ENCODE results near the gene LRP6.

DNA sequence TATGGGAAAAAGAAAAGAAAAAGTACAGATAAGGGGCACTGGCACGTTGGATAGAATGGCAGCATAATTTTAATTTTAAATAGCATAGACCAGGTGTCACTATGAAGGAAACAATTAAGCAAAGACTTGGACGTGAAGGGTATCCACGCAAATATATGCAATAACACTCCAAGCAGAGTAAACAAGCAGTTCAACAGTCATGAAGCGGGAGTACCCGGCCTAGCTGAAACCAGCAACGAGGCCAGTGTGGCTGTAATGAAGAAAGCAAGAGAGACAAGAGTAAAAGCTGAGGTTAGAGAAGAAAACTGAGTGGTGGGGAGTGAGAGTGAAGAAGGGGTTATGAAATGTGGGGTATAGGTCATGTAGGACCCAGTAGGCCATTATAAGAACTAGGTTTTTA is 110.7 kb downstream of the LRP6 start:
- no peak for TF ChIP-seq RAD21 (IDR thresholded peaks at IDR 0.05; ENCODE audit: low read depth)
- no peak for TF ChIP-seq EP300 (IDR thresholded peaks at IDR 0.05; ENCODE audit: borderline replicate concordance)
- no peak for TF ChIP-seq TAF1 (IDR thresholded peaks at IDR 0.05; ENCODE audit: low read depth)
- TF ChIP-seq, protein P1, sequence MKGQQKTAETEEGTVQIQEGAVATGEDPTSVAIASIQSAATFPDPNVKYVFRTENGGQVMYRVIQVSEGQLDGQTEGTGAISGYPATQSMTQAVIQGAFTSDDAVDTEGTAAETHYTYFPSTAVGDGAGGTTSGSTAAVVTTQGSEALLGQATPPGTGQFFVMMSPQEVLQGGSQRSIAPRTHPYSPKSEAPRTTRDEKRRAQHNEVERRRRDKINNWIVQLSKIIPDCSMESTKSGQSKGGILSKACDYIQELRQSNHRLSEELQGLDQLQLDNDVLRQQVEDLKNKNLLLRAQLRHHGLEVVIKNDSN (IDR thresholded peaks at IDR 0.05) = no peak
- TF ChIP-seq, protein P2, sequence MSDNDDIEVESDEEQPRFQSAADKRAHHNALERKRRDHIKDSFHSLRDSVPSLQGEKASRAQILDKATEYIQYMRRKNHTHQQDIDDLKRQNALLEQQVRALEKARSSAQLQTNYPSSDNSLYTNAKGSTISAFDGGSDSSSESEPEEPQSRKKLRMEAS (IDR thresholded peaks at IDR 0.05) = no peak
- TF ChIP-seq EGR1 (IDR thresholded peaks at IDR 0.05) = no peak
- no peak for TF ChIP-seq TCF12 (IDR thresholded peaks at IDR 0.05; ENCODE audit: low read depth)
- TF ChIP-seq, protein P3, sequence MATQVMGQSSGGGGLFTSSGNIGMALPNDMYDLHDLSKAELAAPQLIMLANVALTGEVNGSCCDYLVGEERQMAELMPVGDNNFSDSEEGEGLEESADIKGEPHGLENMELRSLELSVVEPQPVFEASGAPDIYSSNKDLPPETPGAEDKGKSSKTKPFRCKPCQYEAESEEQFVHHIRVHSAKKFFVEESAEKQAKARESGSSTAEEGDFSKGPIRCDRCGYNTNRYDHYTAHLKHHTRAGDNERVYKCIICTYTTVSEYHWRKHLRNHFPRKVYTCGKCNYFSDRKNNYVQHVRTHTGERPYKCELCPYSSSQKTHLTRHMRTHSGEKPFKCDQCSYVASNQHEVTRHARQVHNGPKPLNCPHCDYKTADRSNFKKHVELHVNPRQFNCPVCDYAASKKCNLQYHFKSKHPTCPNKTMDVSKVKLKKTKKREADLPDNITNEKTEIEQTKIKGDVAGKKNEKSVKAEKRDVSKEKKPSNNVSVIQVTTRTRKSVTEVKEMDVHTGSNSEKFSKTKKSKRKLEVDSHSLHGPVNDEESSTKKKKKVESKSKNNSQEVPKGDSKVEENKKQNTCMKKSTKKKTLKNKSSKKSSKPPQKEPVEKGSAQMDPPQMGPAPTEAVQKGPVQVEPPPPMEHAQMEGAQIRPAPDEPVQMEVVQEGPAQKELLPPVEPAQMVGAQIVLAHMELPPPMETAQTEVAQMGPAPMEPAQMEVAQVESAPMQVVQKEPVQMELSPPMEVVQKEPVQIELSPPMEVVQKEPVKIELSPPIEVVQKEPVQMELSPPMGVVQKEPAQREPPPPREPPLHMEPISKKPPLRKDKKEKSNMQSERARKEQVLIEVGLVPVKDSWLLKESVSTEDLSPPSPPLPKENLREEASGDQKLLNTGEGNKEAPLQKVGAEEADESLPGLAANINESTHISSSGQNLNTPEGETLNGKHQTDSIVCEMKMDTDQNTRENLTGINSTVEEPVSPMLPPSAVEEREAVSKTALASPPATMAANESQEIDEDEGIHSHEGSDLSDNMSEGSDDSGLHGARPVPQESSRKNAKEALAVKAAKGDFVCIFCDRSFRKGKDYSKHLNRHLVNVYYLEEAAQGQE (IDR thresholded peaks at IDR 0.05; ENCODE audit: low read depth) = no peak
- TF ChIP-seq CEBPB (IDR thresholded peaks at IDR 0.05) = no peak
- no peak for TF ChIP-seq ZBTB7A (IDR thresholded peaks at IDR 0.05; ENCODE audit: low read depth)
- TF ChIP-seq TEAD4 (IDR thresholded peaks at IDR 0.05) = no peak

Data from Ishikawa (cell line).